CD8-positive, alpha-beta memory T cell (primary cell): Measurements from ENCODE around the gene C22orf39. TPM values are rescaled to one million over a fixed set of nuclear protein-coding genes. Genes with fewer than 3 reads are reported as not detected.

Experiments
- polyA plus RNA-seq: library from polyadenylated mRNA; unstranded; fragments of 300-500 nt; fragmentation: Illumina TruSeq; gene quantifications from one replicate; pipeline ENCODE4 v1.2.3, GENCODE V29; 2021
- total RNA-seq, 2 experiments: library from RNA; stranded (reverse); gene quantifications; one replicate each; pipeline ENCODE4 v1.2.3, GENCODE V29; 2021

C22orf39 gene
- total and polyA plus RNA-seq, 3 experiments from 2014 or later, result 24.4 to 59.9 (median 27.7) TPM

Other genes with a start within 250 kb of the C22orf39 start
- under 1 TPM; 0.58 to 0.88 TPM for gene CLTCL1, start 156.0 kb downstream of the C22orf39 start, total RNA-seq
- gene CLTCL1, start 156.0 kb downstream of the C22orf39 start, polyA plus RNA-seq, result 0.51 TPM
- gene HIRA, start 16.0 kb downstream of the C22orf39 start, total RNA-seq, result 10 to 100 TPM; 38.5 to 44.8 TPM
- 4.6 TPM for gene HIRA, start 16.0 kb downstream of the C22orf39 start, polyA plus RNA-seq
- 10 to 100 TPM; 47.7 to 48.6 TPM for gene MRPL40, start 15.2 kb downstream of the C22orf39 start, total RNA-seq
- 62.4 TPM for gene MRPL40, start 15.2 kb downstream of the C22orf39 start, polyA plus RNA-seq
- 10 to 100 TPM; 87.3 to 88.8 TPM for gene UFD1, start 31.5 kb upstream of the C22orf39 start, total RNA-seq
- gene UFD1, start 31.5 kb upstream of the C22orf39 start, polyA plus RNA-seq, result 82.7 TPM
- 100 to 1,000 TPM in 1 of 2 experiments, 10 to 100 TPM in 1; 99.0 to 101 TPM for gene CDC45, start 32.2 kb upstream of the C22orf39 start, total RNA-seq
- gene CDC45, start 32.2 kb upstream of the C22orf39 start, polyA plus RNA-seq, result 0.17 TPM
- gene CLDN5, start 76.7 kb upstream of the C22orf39 start, total RNA-seq, result not detected
- gene CLDN5, start 76.7 kb upstream of the C22orf39 start, polyA plus RNA-seq, result not detected